Esophagus squamous epithelium (tissue), 4 donors: Measurements from ENCODE around the gene TAPBPL.
A peak's percentile ranks its signal among the peaks of the same experiment; 100 is the strongest.

ENCODE experiments used
- CTCF ChIP-seq, 6 experiments: fragments of 450-650 bp in 4 of 6; fragments of 200-600 bp in 2 of 6; sonication (generic) in 2 of 6; IDR thresholded peaks; one replicate each; pipeline ENCODE4 v1.5.1; 2016 to 2019; ENCODE audit warnings: antibody characterized with exemption in 6 of 6, mild to moderate bottlenecking in 4 of 6, moderate library complexity in 4 of 6
- POLR2A ChIP-seq, 4 donors: fragments of 450-650 bp; IDR thresholded peaks; one replicate each; pipeline ENCODE4 v1.6.1; 2017; ENCODE audit warnings: antibody characterized with exemption in 4 of 4, mild to moderate bottlenecking in 4 of 4, moderate library complexity in 3 of 4

DNA sequence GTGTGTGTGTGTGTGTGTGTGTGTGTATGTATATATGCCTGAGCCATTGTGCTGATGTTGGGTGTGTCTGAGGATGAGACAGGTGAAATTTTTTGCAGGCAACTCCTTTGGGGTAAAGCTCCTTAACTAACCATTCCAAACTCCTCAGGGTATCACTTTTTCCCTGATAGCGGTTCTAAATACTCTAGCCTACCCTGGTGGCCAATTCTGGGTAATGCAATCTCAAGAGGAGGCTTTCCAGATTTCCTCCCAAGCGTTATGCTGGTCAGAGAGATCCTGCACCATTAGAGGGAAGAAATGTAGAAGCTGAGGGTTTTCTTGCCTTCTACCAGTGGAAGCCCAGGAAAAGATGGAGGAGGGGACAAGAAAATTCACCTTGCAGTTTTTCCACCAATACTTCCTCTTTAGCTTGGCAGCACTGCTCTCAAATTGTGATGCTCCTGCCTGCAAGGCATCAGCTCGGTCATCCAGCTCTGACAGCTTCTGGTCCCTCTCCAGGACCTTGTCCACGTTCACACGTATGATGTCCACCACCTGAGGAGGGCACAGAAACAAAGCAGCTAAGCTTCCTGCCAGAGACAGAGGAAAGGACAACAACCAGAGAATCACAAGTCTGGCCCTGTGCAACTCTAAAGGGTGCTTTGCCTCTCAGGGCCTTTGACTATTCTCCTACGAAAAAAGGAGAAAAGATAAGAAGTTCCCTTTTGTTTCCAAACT, 13.8 kb downstream of the TAPBPL start:
- TF ChIP-seq POLR2A (IDR thresholded peaks at IDR 0.05) (no peak), CTCF (IDR thresholded peaks at IDR 0.05) (peak; percentile 71 to 98 (median 92))
